ENCODE data around the gene NPBWR2.

GRCh38 chr20:64057628-64058498, 49.5 kb downstream of the NPBWR2 start:
- peak; percentile 68 for TF ChIP-seq CTCF (IDR thresholded peaks at IDR 0.05; ENCODE audit: insufficient read depth, low read length)
- no peak for TF ChIP-seq POLR2AphosphoS5 (IDR thresholded peaks at IDR 0.05; ENCODE audit: low read depth)

Data from HL-60 (cell line).